NCI-H1048 (cell line): ENCODE data around the gene ARHGEF10L.
"Not testable (repeated sequence)": the region's sequence is repeated elsewhere in the genome, so short reads cannot be mapped to it uniquely, and the experiment has no call there.

ENCODE experiments used
- DNase-seq: peaks from one replicate; lab custom pipeline; 2025; lab: John Stamatoyannopoulos, UW

Gene ARHGEF10L, protein sequence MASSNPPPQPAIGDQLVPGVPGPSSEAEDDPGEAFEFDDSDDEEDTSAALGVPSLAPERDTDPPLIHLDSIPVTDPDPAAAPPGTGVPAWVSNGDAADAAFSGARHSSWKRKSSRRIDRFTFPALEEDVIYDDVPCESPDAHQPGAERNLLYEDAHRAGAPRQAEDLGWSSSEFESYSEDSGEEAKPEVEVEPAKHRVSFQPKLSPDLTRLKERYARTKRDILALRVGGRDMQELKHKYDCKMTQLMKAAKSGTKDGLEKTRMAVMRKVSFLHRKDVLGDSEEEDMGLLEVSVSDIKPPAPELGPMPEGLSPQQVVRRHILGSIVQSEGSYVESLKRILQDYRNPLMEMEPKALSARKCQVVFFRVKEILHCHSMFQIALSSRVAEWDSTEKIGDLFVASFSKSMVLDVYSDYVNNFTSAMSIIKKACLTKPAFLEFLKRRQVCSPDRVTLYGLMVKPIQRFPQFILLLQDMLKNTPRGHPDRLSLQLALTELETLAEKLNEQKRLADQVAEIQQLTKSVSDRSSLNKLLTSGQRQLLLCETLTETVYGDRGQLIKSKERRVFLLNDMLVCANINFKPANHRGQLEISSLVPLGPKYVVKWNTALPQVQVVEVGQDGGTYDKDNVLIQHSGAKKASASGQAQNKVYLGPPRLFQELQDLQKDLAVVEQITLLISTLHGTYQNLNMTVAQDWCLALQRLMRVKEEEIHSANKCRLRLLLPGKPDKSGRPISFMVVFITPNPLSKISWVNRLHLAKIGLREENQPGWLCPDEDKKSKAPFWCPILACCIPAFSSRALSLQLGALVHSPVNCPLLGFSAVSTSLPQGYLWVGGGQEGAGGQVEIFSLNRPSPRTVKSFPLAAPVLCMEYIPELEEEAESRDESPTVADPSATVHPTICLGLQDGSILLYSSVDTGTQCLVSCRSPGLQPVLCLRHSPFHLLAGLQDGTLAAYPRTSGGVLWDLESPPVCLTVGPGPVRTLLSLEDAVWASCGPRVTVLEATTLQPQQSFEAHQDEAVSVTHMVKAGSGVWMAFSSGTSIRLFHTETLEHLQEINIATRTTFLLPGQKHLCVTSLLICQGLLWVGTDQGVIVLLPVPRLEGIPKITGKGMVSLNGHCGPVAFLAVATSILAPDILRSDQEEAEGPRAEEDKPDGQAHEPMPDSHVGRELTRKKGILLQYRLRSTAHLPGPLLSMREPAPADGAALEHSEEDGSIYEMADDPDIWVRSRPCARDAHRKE (N-terminal part only)

DNA sequence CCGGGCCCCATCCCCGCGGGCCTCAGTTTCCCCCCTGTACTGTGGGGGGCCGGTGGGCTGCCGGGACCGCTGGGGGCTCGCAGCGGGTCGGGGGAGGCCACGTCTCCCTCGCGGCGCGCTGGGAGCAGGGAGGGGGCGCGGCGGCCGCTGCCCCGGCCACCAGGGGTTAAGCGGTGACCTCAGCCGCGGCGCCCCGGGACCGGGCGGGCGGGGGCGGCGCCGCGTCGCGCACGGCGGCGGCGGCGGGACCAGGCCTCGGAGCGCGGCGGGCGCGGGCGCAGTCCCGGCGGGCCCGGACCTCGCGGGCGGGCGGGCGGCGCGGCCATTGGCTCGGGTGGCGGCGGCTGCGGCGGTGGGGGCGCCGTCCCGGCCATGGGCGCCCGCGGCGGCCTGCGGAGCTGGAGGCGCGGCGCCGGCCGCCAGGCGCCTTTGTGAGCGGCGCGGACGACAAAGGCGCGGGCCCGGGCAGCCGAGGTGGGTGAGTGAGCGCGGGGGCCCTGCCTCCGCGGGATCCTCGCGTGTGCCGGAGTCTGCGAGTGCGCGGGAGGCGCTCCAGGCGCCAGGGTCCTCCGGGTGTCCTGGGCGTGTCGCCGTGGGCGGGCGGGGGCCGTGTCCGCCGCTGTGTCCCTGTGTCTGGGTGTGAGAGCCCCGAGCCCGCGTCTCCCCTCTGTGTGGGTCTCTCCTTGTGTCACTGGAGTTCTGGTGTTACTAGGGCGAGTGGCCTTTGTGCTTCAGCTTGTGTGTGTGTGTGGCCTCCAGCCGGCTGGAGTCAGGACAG lies at the start of gene ARHGEF10L:
ARHGEF10L (plus strand) TSS at position 222 of the 778 bp plus-strand sequence. CDS start 40,898 bp downstream, outside the sequence.
- DNase-seq = no peak

DNA sequence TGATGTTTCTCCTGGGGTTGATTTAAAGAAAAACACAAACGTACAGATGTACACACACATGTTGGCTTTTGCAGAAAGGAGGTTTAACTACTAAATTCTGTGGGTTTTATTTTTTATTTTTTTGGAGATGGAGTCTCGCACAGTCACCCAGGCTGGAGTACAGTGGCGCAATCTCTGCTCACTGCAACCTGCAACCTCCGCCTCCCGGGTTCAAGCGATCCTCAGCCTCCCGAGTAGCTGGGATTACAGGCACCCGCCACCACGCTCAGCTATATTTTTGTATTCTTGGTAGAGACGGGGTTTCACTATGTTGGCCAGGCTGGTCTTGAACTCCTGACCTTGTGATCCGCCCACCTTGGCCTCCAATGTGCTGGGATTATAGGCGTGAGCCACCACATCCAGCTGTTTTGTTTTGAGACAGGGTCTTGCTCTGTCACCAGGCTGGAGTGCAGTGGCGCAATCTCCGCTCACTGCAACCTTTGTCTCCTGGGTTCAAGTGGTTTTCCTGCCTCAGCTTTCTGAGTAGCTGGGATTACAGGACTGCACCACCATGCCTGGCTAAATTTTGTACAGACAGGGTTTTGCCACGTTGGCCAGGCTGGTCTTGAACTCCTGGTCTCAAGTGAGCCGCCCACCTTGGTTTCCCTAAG lies 49.6 kb upstream of the ARHGEF10L start:
- DNase-seq = not testable (repeated sequence)

DNA sequence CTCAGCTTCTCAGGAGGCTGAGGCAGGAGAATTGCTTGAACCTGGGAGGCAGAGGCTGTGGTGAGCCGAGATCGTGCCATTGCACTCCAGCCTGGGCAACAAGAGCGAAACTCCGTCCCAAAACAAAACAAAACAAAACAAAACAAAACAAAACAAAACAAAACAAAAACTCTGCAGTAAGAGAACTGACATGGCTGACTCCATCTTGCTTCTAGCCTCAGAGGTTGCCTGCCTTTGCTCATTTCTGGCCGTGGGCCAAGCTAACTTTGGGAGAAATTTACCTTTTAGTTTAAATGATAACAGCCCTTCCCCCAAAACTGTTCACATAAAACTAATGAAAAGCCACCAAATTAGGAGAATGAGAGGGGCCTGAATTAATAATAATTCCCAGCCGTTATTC lies 48.8 kb upstream of the ARHGEF10L start:
- not testable (repeated sequence) for DNase-seq

DNA sequence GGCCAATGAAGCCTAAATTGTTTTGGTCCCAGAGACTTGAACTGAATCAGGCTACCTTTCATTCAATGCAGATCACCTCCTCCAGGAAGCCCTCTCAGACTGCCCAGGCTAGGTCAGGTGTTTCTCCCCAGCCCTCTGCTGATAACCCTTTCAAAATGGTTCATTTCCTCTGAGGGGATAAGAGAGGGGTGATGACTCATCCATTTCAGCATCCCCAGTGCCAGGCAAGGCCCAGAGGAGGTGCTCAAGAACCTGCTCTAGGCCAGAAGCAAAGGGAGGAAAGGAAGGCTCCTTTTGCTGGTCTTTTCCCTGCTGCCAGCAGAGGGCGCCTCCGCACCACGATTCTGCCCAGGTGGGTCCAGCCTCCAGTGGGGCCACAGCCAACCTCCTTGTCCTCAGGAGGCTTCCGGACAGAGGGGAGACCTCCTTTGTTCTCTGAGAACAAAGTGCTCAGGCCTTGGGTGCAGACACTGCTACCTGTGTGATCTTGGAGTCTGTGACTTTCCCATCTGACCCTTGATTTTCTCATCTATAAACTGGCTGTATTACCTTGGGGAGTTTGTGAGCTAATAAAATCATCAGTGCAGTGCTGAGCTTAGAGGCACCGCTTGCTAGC lies 45.3 kb upstream of the ARHGEF10L start:
- no peak for DNase-seq

DNA sequence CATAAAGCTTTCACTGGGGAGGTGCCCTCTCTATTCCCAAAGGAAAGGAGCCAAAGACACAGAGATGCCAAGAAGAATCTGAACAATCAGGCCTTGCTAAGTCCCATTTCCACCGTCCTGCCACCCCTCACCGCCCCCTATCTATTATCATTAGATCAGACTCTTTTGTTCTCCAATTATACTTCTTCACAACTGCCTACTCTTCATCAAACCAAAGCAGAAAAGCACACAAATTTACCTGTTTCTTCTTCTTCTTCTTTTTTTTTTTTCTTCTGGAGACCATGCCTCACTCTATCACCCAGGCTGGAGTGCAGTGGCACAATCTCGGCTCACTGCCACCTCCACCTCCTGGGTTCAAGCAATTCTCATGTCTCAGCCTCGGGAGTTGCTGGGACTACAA lies 43.1 kb upstream of the ARHGEF10L start:
- no peak for DNase-seq

DNA sequence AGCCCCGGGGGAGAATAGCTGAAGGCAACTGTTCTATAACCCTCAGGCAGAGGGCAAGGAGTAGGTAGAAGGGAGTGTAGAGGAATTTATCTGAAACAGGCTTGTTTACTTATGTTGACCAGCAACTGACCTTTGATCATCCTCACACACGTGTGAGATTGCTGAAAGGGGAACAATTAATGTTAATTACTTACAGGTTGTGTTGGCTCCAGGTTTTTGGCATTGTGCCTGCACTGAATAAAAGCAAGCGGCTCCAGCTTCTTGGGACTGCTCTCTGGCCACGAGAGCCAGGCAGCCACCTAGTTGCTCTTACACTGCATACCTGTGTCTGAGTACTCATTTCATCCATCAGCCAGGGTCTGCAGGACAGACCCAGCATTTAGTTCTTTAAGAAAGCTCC lies 41.3 kb upstream of the ARHGEF10L start:
- no peak for DNase-seq

DNA sequence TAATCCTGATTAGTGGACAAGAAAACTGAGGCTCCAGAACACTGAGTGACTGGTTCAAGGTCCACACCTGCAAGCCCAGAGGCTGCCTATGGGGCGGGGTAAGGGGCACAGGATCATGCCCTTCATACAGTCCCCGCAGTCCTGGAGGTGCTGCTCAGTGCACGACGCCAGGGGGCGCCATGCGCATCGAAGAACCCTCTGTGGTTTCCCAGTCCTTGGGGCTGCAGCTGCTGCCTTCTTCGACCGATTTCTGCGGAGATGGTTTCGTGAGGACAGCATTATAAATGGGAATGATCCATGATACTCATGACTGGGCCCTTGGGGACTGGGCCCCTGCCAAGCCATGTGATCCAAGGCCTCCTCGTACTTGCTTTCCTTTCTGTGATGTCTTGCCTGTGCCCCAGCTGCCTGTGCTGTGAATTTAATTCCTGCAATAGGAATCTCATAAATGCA lies 37.1 kb upstream of the ARHGEF10L start:
- DNase-seq = peak; percentile 35

DNA sequence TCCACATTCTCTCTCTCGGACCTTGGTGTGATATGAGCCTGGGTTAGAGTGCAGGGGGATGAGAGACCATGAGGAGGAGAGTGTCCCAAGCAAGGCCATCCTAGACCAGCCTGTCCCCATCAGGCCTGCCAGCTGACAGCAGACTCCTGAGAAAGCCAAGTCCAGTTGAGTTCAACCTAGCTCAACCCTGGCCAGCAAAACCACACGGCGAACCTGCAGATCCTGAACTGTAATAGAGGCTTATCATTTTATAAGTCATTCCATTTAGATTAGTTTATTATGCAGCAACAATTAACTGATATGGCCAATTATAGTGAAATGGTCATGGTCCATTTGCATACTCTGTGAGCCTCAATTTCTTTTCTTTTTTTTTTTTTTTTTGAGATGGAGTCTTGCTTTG lies 36.4 kb upstream of the ARHGEF10L start:
- DNase-seq = no peak

DNA sequence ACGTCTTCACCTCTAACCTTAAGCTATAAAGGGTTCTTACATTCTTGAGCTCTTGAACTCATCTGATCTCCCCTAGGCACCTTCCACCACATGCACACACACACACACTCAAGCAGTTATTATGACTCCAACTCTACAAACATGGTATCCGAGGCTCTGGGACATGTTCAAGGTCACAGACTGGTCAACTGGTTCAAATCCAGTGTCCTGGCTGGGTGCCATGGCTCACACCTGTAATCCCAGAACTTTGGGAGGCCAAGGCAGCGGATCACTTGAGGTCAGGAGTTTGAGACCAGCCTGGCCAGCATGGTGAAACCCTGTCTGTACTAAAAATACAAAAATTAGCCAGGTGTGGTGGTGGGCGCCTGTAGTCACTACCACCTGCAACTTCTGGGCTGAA lies 32.3 kb upstream of the ARHGEF10L start:
- DNase-seq = not testable (repeated sequence)

DNA sequence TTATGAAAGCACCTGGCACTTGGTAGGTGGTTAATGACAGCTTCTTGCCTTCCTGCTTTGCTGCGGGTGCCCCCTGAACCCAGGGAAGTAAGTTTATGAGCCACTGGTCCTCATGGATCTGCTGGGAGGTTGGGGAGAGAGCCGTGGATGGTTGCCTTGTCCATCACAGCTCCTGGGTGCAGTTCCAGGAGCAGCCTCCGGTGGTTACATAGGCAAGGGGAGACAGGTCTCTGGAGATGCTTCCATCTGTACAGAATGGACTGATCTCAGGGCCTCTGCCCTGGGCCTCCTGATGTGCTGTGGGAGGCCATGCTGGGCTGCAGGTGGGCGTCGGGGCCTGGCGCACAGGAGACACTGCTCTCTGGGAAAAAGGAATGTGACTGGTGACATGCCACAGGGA lies 31.6 kb upstream of the ARHGEF10L start:
- no peak for DNase-seq

DNA sequence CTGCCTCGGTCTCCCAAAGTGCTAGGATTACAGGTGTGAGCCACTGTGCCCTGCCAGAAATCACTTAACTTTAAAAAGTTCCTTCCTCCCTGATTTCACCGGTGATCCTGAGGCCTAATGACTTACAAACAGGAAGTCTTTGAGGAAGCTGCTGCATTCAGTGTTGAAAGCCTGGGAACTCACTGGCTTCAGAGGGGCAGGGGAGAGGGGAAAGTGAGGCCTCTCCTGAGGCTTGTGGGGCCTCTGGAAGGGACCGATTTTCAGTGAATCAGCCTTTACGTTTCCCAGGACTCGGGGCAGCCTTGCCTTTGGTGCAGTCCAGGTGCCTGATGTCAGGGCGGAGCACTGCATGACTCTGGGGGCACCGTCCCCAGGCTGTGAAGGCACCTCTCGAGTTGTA lies 30.1 kb upstream of the ARHGEF10L start:
- no peak for DNase-seq

DNA sequence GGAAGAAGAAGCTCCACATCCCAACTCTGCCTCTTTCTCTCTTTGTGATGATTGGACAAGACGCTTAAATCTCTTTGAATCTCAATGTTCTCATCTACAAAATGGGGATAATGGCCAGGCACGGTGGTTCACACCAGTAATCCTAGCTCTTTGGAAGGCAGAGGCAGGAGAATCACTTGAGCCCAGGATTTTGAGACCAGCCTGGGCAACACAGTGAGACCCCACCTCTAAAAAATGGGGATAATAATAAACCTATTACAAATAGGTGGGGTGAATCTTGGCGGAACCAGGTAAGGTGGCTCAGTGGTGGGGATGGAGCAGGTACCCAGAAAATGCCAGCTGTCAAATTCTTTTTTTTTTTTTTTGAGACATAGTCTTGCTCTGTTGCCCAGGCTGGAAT lies 29.4 kb upstream of the ARHGEF10L start:
- no peak for DNase-seq

DNA sequence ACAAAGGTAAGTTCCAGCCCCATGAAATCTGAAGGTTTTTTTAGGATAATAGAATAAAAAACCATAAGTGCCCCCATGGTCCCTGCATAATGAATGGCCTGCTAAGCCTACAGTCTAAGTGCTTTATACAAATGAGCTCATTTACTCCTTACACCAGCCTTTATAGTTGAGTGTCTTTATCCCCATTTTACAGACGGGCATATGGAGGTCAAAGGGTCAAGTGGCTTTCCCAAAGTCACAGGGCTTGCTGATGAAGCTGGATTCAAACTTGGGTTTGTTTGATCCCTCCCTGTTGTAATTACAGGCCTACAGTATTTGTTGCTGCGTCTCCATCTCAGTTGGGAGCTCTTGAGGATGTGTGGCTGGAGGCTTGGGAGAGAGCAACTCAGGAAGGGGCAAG lies 28.3 kb upstream of the ARHGEF10L start:
- DNase-seq = no peak

DNA sequence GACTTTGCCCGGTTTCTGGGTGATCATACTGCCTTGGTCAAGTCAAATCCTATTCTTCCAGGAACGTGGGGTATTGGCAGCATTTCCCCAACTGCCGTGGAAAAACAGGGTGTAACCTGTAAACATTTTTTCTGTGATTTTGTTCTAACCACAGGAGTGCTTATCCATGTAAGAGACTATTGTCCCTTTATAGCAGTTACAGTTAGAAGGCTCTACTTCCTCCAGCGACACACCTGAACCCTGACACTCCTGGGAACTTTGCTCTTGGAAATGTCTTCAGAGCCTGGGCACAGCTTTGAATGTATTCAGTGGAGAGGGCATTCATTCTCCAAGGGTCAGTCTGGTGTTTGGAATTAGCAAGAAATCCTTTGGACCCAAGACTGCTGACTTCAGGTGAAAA lies 26.4 kb upstream of the ARHGEF10L start:
- DNase-seq = no peak

DNA sequence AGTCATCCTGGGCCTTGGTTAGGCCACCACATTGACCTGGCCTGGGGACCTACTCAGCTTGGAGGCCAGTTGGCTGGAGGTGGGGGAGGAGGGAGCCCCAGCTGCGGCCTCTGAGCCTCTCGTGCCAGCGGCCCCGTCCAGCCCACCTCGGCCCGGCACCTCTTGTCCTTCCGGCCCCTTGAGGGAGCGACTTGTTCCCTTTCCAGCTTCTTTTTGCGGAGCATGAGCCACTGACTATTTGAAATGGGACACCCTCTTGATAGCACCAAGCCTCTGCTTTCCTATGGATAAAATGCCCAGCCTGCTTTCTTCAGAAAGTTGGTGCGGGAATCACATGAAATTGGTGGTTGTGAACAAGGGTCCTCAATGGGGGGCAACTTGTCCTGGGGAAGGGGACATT lies 24.7 kb upstream of the ARHGEF10L start:
- DNase-seq = no peak

DNA sequence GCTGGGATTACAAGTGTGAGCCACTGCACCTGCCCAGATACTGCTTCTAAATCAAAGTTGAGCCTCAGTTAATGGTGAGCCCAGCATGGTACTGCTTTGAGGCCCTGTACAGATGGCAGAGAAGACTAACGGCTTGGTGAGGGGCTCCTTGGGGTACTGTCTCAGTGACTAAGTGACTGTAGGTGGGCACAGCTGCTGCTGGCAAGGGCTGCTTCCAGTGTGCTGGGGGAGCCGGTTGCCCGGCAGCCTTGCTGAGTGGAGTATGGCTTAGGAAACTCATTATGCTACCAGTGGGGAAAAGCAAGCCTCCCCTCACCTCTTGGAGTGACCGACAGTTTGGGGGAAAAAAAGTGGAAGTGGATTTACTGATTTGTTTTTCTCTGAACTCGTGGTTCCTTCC lies 23.6 kb upstream of the ARHGEF10L start:
- DNase-seq = no peak

DNA sequence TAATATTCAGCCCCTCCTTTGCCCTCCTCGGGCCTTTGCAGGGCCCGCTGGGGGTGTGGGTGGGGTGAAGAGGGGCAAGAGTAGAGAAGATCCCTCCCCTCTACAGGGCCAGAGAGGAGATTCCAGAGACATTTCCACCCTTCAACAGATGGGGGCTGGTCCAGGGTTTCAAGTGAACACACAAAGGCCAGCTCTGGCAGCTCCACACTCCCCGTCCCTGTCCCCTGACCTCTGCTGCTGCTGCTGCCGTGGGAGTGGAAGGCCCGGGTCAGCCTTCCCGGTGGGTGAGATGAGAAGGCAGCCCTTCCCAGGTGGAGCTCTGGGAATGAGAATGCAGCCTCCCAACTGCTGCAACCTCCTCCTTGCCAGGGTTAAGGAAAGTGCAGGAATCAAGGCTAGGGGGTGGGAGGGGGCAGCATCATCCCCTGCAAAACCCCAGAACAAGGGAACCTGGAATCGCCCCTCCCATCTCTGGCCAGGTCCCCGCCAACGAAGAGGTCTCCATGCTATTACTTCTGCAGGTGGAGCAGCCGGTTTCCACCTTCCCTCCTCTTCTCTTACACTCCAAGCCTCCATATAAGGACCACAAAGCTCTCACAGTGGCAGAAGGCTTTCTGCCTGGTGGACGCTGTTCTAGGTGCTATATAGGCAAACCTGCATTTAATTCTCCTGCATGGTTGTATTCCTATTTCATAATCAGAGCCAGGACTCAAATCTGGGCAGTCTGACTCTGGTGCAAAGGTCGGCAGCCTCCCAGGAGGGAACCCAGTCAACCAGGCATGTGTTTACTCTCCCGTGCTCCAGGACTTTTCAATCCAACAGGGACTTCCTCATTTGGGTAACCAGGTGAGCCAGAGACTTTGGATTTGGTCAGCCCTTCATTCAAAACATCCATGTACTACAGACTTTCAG lies 22.9 kb upstream of the ARHGEF10L start:
- no peak for DNase-seq

DNA sequence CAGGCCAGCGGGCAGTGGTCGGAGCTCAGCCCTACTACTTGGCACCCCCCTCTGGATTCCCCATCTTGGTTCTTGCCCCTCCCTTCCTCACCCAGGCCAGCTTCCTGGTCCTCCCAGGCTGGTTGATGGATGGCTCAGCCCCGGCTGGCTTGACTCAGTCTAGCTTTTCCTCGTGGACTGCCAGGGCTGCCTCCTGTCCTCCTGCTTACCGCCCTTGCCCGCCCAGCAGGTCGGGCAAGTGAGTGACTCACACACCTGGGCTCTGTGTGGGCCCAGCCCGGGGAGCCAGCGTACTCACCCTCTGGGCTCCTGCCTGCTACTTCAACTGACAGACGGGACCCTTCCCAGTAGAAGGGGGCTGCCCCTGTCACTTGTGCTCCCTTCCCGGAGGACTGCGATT lies 19.5 kb upstream of the ARHGEF10L start:
- no peak for DNase-seq
